Hepatocyte (in vitro differentiated cells): ENCODE data around the gene TTLL5. TPM values are rescaled to one million over a fixed set of nuclear protein-coding genes. Genes with fewer than 3 reads are reported as not detected.

Experiments
- DNase-seq: peaks from one replicate; pipeline ENCODE4 v3.0.0-alpha.2; 2016; ENCODE audit warnings: low spot score
- H2AFZ ChIP-seq: fragments of 200-600 bp; sonication (generic); 2 replicates; pipeline ENCODE4 v1.6.0; 2016; ENCODE audit warnings: antibody characterized with exemption, mild to moderate bottlenecking
- H3K27ac ChIP-seq: fragments of 200-600 bp; sonication (generic); 2 replicates; pipeline ENCODE4 v1.5.1; 2016; ENCODE audit warnings: mild to moderate bottlenecking
- H3K27me3 ChIP-seq: fragments of 200-600 bp; sonication (generic); 2 replicates; pipeline ENCODE4 v1.6.1; 2016
- H3K36me3 ChIP-seq: fragments of 200-600 bp; sonication (generic); replicated peaks from 2 replicates; pipeline ENCODE4 v1.5.1; 2016; ENCODE audit warnings: low read depth; ENCODE audit not compliant: insufficient read depth
- H3K4me1 ChIP-seq: fragments of 200-600 bp; sonication (generic); 2 replicates; pipeline ENCODE4 v1.5.1; 2016; ENCODE audit warnings: mild to moderate bottlenecking, moderate library complexity; ENCODE audit not compliant: insufficient read depth
- H3K4me2 ChIP-seq: fragments of 200-600 bp; sonication (generic); 2 replicates; pipeline ENCODE4 v1.6.0; 2016
- H3K4me3 ChIP-seq: fragments of 200-600 bp; sonication (generic); 2 replicates; pipeline ENCODE4 v1.5.1; 2016; ENCODE audit warnings: mild to moderate bottlenecking
- H3K79me2 ChIP-seq: fragments of 200-600 bp; sonication (generic); 2 replicates; pipeline ENCODE4 v1.6.0; 2017; ENCODE audit warnings: mild to moderate bottlenecking
- H3K9me2 ChIP-seq: fragments of 200-600 bp; sonication (generic); replicated peaks from 2 replicates; pipeline ENCODE4 v1.6.0; 2017; ENCODE audit warnings: mild to moderate bottlenecking; ENCODE audit not compliant: insufficient read depth
- H3K9me3 ChIP-seq: fragments of 200-600 bp; sonication (generic); 2 replicates; pipeline ENCODE4 v1.5.1; 2016; ENCODE audit warnings: low read depth, mild to moderate bottlenecking
- H4K20me1 ChIP-seq: fragments of 200-600 bp; sonication (generic); 2 replicates; pipeline ENCODE4 v1.6.0; 2016; ENCODE audit warnings: mild to moderate bottlenecking; ENCODE audit not compliant: insufficient read depth, poor library complexity, severe bottlenecking
- EZH2 ChIP-seq: fragments of 200-600 bp; sonication (generic); IDR thresholded peaks from 2 replicates; pipeline ENCODE4 v1.6.1; 2016; ENCODE audit warnings: antibody characterized with exemption, mild to moderate bottlenecking, borderline replicate concordance
- EZH2phosphoT487 ChIP-seq: fragments of 200-600 bp; sonication (generic); IDR thresholded peaks from one replicate; pipeline ENCODE4 v1.6.1; 2018; ENCODE audit warnings: antibody characterized with exemption, mild to moderate bottlenecking, low read depth, moderate library complexity; ENCODE audit not compliant: unreplicated experiment, severe bottlenecking
- WGBS: methylation state at CpG from one replicate; pipeline ENCODE4 v1.1.6; 2016; ENCODE audit warnings: low lambda C conversion rate; ENCODE audit errors: missing lambda C conversion rate; 5-methylcytosine and 5-hydroxymethylcytosine counted together
- polyA plus RNA-seq: library from polyadenylated mRNA; unstranded; fragments of >200 nt; fragmentation: Nextera tagmentation; extraction: Ambion mirVana; gene quantifications from 2 replicates; pipeline ENCODE4 v1.2.1, GENCODE V29; 2016
- total RNA-seq: library from RNA; depleted of rRNA; stranded (reverse); fragments of >200 nt; gene quantifications from 2 replicates; pipeline ENCODE4 v1.2.3, GENCODE V29; 2014
- TF ChIP-seq, protein P1 (sequence below): fragments of 200-600 bp; sonication (generic); IDR thresholded peaks from 2 replicates; pipeline ENCODE4 v1.5.1; 2016; ENCODE audit warnings: antibody characterized with exemption, mild to moderate bottlenecking; ENCODE audit not compliant: poor library complexity

TTLL5 gene
- total and polyA plus RNA-seq, 2 experiments from 2014 or later: 8.9 to 11.1 TPM

DNA sequence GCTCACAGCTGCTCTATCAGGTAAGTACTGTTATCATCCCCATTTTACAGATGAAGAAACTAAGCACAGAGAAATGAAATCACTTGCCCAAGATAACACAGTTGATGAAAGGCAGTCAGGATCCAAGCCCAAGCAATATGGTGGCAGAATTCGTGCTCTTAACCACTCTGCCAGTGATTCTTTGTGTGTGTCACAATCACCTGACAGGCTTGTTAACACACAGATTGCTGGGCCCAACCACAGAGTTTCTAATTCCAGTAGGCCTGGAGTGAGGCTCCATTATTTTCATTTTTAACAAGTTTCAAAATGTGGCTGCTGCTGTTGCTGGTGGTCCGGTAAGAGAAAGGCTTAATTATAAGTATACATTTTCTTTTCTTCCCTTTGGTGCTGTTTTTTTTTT is 186.5 kb downstream of the TTLL5 start:
- H3K4me2 ChIP-seq: no peak overlapping the region
- no peak for TF ChIP-seq EZH2
- TF ChIP-seq, protein P1, sequence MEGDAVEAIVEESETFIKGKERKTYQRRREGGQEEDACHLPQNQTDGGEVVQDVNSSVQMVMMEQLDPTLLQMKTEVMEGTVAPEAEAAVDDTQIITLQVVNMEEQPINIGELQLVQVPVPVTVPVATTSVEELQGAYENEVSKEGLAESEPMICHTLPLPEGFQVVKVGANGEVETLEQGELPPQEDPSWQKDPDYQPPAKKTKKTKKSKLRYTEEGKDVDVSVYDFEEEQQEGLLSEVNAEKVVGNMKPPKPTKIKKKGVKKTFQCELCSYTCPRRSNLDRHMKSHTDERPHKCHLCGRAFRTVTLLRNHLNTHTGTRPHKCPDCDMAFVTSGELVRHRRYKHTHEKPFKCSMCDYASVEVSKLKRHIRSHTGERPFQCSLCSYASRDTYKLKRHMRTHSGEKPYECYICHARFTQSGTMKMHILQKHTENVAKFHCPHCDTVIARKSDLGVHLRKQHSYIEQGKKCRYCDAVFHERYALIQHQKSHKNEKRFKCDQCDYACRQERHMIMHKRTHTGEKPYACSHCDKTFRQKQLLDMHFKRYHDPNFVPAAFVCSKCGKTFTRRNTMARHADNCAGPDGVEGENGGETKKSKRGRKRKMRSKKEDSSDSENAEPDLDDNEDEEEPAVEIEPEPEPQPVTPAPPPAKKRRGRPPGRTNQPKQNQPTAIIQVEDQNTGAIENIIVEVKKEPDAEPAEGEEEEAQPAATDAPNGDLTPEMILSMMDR: no peak
- no peak for TF ChIP-seq EZH2phosphoT487
- H3K9me3 ChIP-seq: no peaks in the 10 kb centered on the region
- no peaks in the 10 kb centered on the region for H3K9me2 ChIP-seq
- DNase-seq: no peak
- no peak overlapping the region for H3K27ac ChIP-seq
- no peaks in the 10 kb centered on the region for H3K36me3 ChIP-seq
- 95% methylated on average over 2 of the region's 2 CpGs for WGBS
- H3K79me2 ChIP-seq: no peaks in the 10 kb centered on the region
- H2AFZ ChIP-seq: no peak overlapping the region
- no peaks in the 10 kb centered on the region for H3K27me3 ChIP-seq
- H3K4me1 ChIP-seq: no peaks in the 10 kb centered on the region
- H3K4me3 ChIP-seq: no peak overlapping the region
- H4K20me1 ChIP-seq: no peaks in the 10 kb centered on the region

DNA sequence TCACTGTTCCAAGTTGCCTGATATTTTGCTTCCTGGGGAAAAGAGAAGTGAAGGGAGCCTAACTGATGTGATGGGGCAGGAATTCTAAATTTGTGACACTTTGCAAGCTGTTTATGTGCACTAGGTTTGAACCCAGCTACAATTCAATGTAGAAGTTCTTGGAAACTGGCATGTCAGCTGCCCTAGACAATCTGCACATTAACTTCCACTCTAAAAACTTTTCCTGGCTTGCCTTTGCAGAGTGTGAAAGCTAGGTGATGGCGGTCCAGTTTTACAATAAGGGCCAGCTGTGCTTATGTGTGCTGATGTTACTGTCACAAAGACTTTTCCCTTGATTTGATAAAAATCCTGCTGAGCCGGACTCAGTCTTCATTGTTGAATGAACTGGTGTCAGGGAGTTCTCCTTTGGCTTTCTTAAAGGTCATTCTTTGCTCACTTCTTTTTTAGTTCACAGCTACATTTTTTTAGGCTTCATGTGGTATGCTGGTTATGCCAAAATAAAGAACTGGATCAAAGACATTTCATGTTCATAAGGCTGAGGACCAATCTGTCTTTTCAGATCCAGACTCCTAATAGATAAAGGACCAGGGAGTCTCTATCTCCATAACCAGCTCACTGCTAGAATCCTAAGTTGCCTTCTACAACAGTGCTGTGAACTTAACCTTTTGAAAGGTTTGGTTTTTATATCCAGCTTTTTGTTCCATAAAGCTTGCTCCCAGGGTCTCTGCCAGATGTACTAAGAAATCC is 187.3 kb downstream of the TTLL5 start:
- Histone ChIP-seq H3K4me1 (no peaks in the 10 kb centered on the region), H3K36me3 (no peaks in the 10 kb centered on the region), H3K9me3 (no peaks in the 10 kb centered on the region), H3K27me3 (no peaks in the 10 kb centered on the region), H3K79me2 (no peaks in the 10 kb centered on the region), H4K20me1 (no peaks in the 10 kb centered on the region), H3K9me2 (no peaks in the 10 kb centered on the region), H2AFZ (no peak overlapping the region), H3K27ac (no peak overlapping the region), H3K4me2 (no peak overlapping the region), H3K4me3 (no peak overlapping the region)
- TF ChIP-seq EZH2phosphoT487 (no peak), EZH2 (no peak)
- TF ChIP-seq, protein P1: no peak
- no peak for DNase-seq
- 84% methylated on average over 2 of the region's 2 CpGs for WGBS

DNA sequence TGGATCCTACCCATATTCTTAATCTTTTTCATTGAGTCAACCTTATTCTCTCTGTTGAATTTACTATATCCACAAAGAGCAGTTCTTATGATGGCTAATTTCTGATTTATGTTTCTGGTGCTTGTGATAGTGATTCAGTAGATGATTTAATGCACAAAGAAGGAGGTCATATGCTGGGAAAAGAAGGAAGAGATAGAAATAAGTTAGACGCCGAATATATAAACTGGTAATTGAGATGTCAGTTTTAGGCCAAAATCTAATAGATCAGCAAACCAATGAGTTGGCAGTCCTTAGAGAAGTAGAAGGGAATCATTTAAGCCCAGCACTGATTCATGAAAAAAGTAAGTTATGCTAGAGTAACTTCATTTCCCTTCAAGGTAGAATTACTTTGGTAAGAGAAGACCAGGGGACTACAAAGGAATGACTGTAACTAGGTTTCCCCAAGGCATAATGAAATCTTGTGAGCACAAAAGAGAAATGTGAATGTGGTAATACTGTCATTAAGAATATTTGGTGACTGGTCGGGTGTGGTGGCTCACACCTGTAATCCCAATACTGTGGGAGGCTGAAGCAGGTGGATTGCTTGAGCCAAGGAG is 188.4 kb downstream of the TTLL5 start:
- DNase-seq: no peak
- no peaks in the 10 kb centered on the region for H3K9me2 ChIP-seq
- no peaks in the 10 kb centered on the region for H3K36me3 ChIP-seq
- H3K27ac ChIP-seq: no peak overlapping the region
- no peaks in the 10 kb centered on the region for H3K4me1 ChIP-seq
- H3K4me2 ChIP-seq: no peak overlapping the region
- no peak for TF ChIP-seq EZH2phosphoT487
- TF ChIP-seq, protein P1: no peak
- no peak overlapping the region for H3K4me3 ChIP-seq
- H3K27me3 ChIP-seq: no peaks in the 10 kb centered on the region
- no peaks in the 10 kb centered on the region for H3K9me3 ChIP-seq
- WGBS: 96% methylated on average over 3 of the region's 3 CpGs
- H4K20me1 ChIP-seq: no peaks in the 10 kb centered on the region
- H2AFZ ChIP-seq: no peak overlapping the region
- no peaks in the 10 kb centered on the region for H3K79me2 ChIP-seq
